Islet precursor cell (in vitro differentiated cells): ENCODE measurements around the gene RNF213.
"Not testable (repeated sequence)": the region's sequence is repeated elsewhere in the genome, so short reads cannot be mapped to it uniquely, and the experiment has no call there.

Experiments
- DNase-seq: peaks from one replicate; pipeline ENCODE4 v3.0.0-alpha.2; 2018

The RNF213 gene

GRCh38 chr17:80396157-80397033 lies 135.7 kb downstream of the RNF213 start:
- DNase-seq = no peak

GRCh38 chr17:80397034-80397387 lies 136.4 kb downstream of the RNF213 start:
- no peak for DNase-seq

- no peak for DNase-seq
Measured at GRCh38 chr17:80397686-80398085, 137.0 kb downstream of the RNF213 start.

- not testable (repeated sequence) for DNase-seq
Measured at GRCh38 chr17:80401086-80401485, 140.4 kb downstream of the RNF213 start.

- DNase-seq = not testable (repeated sequence)
Measured at GRCh38 chr17:80402102-80402501, 141.4 kb downstream of the RNF213 start.

GRCh38 chr17:80402959-80403358 lies 142.3 kb downstream of the RNF213 start:
- no peak for DNase-seq

GRCh38 chr17:80406146-80406545 lies 145.5 kb downstream of the RNF213 start:
- DNase-seq = no peak

- not testable (repeated sequence) for DNase-seq
Measured at GRCh38 chr17:80407917-80408316, 147.3 kb downstream of the RNF213 start.

GRCh38 chr17:80408872-80409271 lies 148.2 kb downstream of the RNF213 start:
- no peak for DNase-seq

GRCh38 chr17:80409626-80410025 lies 149.0 kb downstream of the RNF213 start:
- no peak for DNase-seq

- DNase-seq = not testable (repeated sequence)
Measured at GRCh38 chr17:80410441-80411087, 149.9 kb downstream of the RNF213 start.

GRCh38 chr17:80413771-80414507 lies 153.3 kb downstream of the RNF213 start:
- DNase-seq = peak; percentile 53

- DNase-seq = no peak
Measured at GRCh38 chr17:80414508-80414802, 153.8 kb downstream of the RNF213 start.

GRCh38 chr17:80414803-80415625 lies 154.4 kb downstream of the RNF213 start, which contains the start of gene ENDOV:
TSS of gene ENDOV (plus strand) at chr17:80415167. CDS start at chr17:80415195, 28 bp downstream.
- DNase-seq = peak; percentile 97

GRCh38 chr17:80415626-80416137 lies 155.0 kb downstream of the RNF213 start:
- DNase-seq = no peak

- DNase-seq = no peak
Measured at GRCh38 chr17:80416260-80416939, 155.7 kb downstream of the RNF213 start.

GRCh38 chr17:80416940-80417293 lies 156.3 kb downstream of the RNF213 start:
- no peak for DNase-seq

GRCh38 chr17:80418589-80418988 lies 157.9 kb downstream of the RNF213 start:
- no peak for DNase-seq

GRCh38 chr17:80419255-80419654 lies 158.6 kb downstream of the RNF213 start:
- no peak for DNase-seq

- no peak for DNase-seq
Measured at GRCh38 chr17:80421381-80422090, 160.9 kb downstream of the RNF213 start.

- DNase-seq = no peak
Measured at GRCh38 chr17:80422276-80422675, 161.6 kb downstream of the RNF213 start.
